ENCODE data around the gene AWAT2.

AWAT2 gene

DNA sequence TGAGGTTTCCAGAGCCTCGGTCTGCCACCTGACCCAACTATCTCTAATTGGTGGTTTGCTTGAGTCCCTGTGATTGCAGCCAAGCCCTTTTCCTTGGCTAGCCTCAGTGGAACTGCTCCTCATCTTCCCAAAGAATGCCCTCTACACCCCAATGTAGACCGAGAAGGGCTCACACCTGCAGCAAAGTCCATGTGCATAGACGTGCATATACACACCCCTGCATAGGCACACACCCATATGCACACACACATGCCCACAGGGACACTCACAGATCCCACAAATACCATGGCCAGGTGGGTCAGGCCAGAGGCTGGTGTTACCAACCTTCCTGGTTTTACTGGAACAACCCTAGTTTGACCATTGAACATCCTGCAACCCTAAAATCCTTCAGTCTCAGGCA, 332 bp downstream of the AWAT2 start (continued):
- TF ChIP-seq, protein P1, sequence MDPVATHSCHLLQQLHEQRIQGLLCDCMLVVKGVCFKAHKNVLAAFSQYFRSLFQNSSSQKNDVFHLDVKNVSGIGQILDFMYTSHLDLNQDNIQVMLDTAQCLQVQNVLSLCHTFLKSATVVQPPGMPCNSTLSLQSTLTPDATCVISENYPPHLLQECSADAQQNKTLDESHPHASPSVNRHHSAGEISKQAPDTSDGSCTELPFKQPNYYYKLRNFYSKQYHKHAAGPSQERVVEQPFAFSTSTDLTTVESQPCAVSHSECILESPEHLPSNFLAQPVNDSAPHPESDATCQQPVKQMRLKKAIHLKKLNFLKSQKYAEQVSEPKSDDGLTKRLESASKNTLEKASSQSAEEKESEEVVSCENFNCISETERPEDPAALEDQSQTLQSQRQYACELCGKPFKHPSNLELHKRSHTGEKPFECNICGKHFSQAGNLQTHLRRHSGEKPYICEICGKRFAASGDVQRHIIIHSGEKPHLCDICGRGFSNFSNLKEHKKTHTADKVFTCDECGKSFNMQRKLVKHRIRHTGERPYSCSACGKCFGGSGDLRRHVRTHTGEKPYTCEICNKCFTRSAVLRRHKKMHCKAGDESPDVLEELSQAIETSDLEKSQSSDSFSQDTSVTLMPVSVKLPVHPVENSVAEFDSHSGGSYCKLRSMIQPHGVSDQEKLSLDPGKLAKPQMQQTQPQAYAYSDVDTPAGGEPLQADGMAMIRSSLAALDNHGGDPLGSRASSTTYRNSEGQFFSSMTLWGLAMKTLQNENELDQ (tag by site-specific recombination; IDR thresholded peaks at IDR 0.05; ENCODE audit: low read depth): no peak
- TF ChIP-seq, protein P2, sequence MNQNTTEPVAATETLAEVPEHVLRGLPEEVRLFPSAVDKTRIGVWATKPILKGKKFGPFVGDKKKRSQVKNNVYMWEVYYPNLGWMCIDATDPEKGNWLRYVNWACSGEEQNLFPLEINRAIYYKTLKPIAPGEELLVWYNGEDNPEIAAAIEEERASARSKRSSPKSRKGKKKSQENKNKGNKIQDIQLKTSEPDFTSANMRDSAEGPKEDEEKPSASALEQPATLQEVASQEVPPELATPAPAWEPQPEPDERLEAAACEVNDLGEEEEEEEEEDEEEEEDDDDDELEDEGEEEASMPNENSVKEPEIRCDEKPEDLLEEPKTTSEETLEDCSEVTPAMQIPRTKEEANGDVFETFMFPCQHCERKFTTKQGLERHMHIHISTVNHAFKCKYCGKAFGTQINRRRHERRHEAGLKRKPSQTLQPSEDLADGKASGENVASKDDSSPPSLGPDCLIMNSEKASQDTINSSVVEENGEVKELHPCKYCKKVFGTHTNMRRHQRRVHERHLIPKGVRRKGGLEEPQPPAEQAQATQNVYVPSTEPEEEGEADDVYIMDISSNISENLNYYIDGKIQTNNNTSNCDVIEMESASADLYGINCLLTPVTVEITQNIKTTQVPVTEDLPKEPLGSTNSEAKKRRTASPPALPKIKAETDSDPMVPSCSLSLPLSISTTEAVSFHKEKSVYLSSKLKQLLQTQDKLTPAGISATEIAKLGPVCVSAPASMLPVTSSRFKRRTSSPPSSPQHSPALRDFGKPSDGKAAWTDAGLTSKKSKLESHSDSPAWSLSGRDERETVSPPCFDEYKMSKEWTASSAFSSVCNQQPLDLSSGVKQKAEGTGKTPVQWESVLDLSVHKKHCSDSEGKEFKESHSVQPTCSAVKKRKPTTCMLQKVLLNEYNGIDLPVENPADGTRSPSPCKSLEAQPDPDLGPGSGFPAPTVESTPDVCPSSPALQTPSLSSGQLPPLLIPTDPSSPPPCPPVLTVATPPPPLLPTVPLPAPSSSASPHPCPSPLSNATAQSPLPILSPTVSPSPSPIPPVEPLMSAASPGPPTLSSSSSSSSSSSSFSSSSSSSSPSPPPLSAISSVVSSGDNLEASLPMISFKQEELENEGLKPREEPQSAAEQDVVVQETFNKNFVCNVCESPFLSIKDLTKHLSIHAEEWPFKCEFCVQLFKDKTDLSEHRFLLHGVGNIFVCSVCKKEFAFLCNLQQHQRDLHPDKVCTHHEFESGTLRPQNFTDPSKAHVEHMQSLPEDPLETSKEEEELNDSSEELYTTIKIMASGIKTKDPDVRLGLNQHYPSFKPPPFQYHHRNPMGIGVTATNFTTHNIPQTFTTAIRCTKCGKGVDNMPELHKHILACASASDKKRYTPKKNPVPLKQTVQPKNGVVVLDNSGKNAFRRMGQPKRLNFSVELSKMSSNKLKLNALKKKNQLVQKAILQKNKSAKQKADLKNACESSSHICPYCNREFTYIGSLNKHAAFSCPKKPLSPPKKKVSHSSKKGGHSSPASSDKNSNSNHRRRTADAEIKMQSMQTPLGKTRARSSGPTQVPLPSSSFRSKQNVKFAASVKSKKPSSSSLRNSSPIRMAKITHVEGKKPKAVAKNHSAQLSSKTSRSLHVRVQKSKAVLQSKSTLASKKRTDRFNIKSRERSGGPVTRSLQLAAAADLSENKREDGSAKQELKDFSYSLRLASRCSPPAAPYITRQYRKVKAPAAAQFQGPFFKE (tag by site-specific recombination; IDR thresholded peaks at IDR 0.05; ENCODE audit: borderline replicate concordance): no peak
- TF ChIP-seq ZNF600 (tag by site-specific recombination; IDR thresholded peaks at IDR 0.05) (no peak), FEZF1 (tag by site-specific recombination; IDR thresholded peaks at IDR 0.05) (no peak), ZNF610 (tag by site-specific recombination; IDR thresholded peaks at IDR 0.05; ENCODE audit: borderline replicate concordance) (no peak), ZNF423 (tag by site-specific recombination; IDR thresholded peaks at IDR 0.05) (no peak), ZNF140 (tag by site-specific recombination; IDR thresholded peaks at IDR 0.05) (no peak), ZNF324 (tag by site-specific recombination; IDR thresholded peaks at IDR 0.05) (no peak), ZNF202 (tag by site-specific recombination; IDR thresholded peaks at IDR 0.05; ENCODE audit: borderline replicate concordance) (no peak), ZNF768 (tag by site-specific recombination; IDR thresholded peaks at IDR 0.05) (no peak), YY1 (tag by site-specific recombination; IDR thresholded peaks at IDR 0.05) (no peak), ZNF558 (tag by site-specific recombination; IDR thresholded peaks at IDR 0.05) (no peak)
- TF ChIP-seq, protein P3, sequence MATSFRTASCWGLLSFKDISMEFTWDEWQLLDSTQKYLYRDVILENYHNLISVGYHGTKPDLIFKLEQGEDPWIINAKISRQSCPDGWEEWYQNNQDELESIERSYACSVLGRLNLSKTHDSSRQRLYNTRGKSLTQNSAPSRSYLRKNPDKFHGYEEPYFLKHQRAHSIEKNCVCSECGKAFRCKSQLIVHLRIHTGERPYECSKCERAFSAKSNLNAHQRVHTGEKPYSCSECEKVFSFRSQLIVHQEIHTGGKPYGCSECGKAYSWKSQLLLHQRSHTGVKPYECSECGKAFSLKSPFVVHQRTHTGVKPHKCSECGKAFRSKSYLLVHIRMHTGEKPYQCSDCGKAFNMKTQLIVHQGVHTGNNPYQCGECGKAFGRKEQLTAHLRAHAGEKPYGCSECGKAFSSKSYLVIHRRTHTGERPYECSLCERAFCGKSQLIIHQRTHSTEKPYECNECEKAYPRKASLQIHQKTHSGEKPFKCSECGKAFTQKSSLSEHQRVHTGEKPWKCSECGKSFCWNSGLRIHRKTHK (tag by site-specific recombination; IDR thresholded peaks at IDR 0.05): no peak
- TF ChIP-seq, protein P4, sequence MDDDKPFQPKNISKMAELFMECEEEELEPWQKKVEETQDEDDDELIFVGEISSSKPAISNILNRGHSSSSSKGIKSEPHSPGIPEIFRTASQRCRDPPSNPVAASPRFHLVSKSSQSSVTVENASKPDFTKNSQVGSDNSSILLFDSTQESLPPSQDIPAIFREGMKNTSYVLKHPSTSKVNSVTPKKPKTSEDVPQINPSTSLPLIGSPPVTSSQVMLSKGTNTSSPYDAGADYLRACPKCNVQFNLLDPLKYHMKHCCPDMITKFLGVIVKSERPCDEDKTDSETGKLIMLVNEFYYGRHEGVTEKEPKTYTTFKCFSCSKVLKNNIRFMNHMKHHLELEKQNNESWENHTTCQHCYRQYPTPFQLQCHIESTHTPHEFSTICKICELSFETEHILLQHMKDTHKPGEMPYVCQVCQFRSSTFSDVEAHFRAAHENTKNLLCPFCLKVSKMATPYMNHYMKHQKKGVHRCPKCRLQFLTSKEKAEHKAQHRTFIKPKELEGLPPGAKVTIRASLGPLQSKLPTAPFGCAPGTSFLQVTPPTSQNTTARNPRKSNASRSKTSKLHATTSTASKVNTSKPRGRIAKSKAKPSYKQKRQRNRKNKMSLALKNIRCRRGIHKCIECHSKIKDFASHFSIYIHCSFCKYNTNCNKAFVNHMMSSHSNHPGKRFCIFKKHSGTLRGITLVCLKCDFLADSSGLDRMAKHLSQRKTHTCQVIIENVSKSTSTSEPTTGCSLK (tag by site-specific recombination; IDR thresholded peaks at IDR 0.05): no peak
- TF ChIP-seq, protein P5, sequence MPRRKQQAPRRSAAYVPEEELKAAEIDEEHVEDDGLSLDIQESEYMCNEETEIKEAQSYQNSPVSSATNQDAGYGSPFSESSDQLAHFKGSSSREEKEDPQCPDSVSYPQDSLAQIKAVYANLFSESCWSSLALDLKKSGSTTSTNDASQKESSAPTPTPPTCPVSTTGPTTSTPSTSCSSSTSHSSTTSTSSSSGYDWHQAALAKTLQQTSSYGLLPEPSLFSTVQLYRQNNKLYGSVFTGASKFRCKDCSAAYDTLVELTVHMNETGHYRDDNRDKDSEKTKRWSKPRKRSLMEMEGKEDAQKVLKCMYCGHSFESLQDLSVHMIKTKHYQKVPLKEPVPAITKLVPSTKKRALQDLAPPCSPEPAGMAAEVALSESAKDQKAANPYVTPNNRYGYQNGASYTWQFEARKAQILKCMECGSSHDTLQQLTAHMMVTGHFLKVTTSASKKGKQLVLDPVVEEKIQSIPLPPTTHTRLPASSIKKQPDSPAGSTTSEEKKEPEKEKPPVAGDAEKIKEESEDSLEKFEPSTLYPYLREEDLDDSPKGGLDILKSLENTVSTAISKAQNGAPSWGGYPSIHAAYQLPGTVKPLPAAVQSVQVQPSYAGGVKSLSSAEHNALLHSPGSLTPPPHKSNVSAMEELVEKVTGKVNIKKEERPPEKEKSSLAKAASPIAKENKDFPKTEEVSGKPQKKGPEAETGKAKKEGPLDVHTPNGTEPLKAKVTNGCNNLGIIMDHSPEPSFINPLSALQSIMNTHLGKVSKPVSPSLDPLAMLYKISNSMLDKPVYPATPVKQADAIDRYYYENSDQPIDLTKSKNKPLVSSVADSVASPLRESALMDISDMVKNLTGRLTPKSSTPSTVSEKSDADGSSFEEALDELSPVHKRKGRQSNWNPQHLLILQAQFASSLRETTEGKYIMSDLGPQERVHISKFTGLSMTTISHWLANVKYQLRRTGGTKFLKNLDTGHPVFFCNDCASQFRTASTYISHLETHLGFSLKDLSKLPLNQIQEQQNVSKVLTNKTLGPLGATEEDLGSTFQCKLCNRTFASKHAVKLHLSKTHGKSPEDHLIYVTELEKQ (tag by site-specific recombination; IDR thresholded peaks at IDR 0.05; ENCODE audit: borderline replicate concordance): no peak

All from HEK293 (cell line).